GM23338 (cell line): Measurements from ENCODE around the gene EML2.

Experiments
- CREB1 ChIP-seq: fragments of 250-450 bp; sonication (Bioruptor Pico); IDR thresholded peaks from 2 replicates; pipeline ENCODE4 v1.5.0; 2020; ENCODE audit warnings: low read depth, mild to moderate bottlenecking, moderate library complexity
- CTCF ChIP-seq, 2 experiments: fragments of 200-600 bp in 1 of 2; sonication (generic) in 1 of 2; conservative IDR thresholded peaks; 2 replicates each; pipeline versions ENCODE4 v1.5.1 to v1.6.1; 2016 to 2017; ENCODE audit warnings: antibody characterized with exemption in 2 of 2, low read depth in 2 of 2, mild to moderate bottlenecking in 2 of 2, moderate library complexity in 1 of 2
- EZH2 ChIP-seq: fragments of 200-600 bp; sonication (generic); IDR thresholded peaks from one replicate; pipeline ENCODE4 v1.8.0; 2017; ENCODE audit warnings: antibody characterized with exemption, mild to moderate bottlenecking, low read depth; ENCODE audit not compliant: unreplicated experiment
- EZH2phosphoT487 ChIP-seq: fragments of 200-600 bp; sonication (generic); IDR thresholded peaks from one replicate; pipeline ENCODE4 v1.8.1; 2018; ENCODE audit warnings: antibody characterized with exemption; ENCODE audit not compliant: unreplicated experiment
- JUNB ChIP-seq: IDR thresholded peaks from one replicate; pipeline ENCODE4 v1.6.1; 2016; ENCODE audit warnings: antibody characterized with exemption; ENCODE audit not compliant: unreplicated experiment
- POLR2AphosphoS5 ChIP-seq: IDR thresholded peaks from 2 replicates; pipeline ENCODE4 v1.6.1; 2016; ENCODE audit warnings: antibody characterized with exemption, low read depth
- REST ChIP-seq: IDR thresholded peaks from one replicate; pipeline ENCODE4 v1.6.1; 2018; ENCODE audit warnings: antibody characterized with exemption; ENCODE audit not compliant: unreplicated experiment
- STAT1 ChIP-seq: IDR thresholded peaks from one replicate; pipeline ENCODE4 v1.6.1; 2016; ENCODE audit warnings: antibody characterized with exemption; ENCODE audit not compliant: unreplicated experiment
- ZNF114 ChIP-seq: fragments of 250-450 bp; sonication (Bioruptor Pico); IDR thresholded peaks from 2 replicates; pipeline ENCODE4 v1.5.0; 2020; ENCODE audit warnings: mild to moderate bottlenecking, moderate library complexity
- ZNF331 ChIP-seq: fragments of 250-450 bp; sonication (Bioruptor Pico); IDR thresholded peaks from 2 replicates; pipeline ENCODE4 v1.5.0; 2020; ENCODE audit warnings: low read depth, mild to moderate bottlenecking, moderate library complexity

GRCh38 chr19:45621389-45621788 is 17.8 kb downstream of the EML2 start:
- TF ChIP-seq POLR2AphosphoS5 (no peak), CTCF (conservative IDR thresholded peaks at IDR 0.05; ENCODE audit: low read depth in 2 of 2) (no peak), EZH2 (no peak), CREB1 (CRISPR knock-in tag) (no peak), EZH2phosphoT487 (no peak), JUNB (no peak), ZNF331 (no peak), REST (no peak), STAT1 (no peak), ZNF114 (CRISPR knock-in tag) (no peak)
